Stimulated activated CD4-positive, alpha-beta T cell treated with anti-CD3 and anti-CD28 coated beads, TNF-alpha, amount 100 ng/mL, for 48 hours (primary cell): ENCODE results near the gene ADH1C.
"Not testable (repeated sequence)": the region's sequence is repeated elsewhere in the genome, so short reads cannot be mapped to it uniquely, and the experiment has no call there.

Experiments used
- DNase-seq, 3 donors: peaks; one replicate each; pipeline ENCODE4 v3.0.0-alpha.2; 2020; ENCODE audit warnings: low read depth in 3 of 3

ADH1C gene

GRCh38 chr4:99352602-99353537, at the start of gene ADH1C:
TSS of gene ADH1C (minus strand) at chr4:99352746. CDS start at chr4:99352675, 71 bp downstream.
- no peak for DNase-seq

- no peak for DNase-seq
Measured at GRCh38 chr4:99400831-99401230, 48.3 kb upstream of the ADH1C start.

GRCh38 chr4:99399017-99399416, 46.5 kb upstream of the ADH1C start:
- no peak for DNase-seq

- DNase-seq: no peak
Measured at GRCh38 chr4:99395595-99396364, 43.2 kb upstream of the ADH1C start.

GRCh38 chr4:99394896-99395295, 42.4 kb upstream of the ADH1C start:
- no peak for DNase-seq

GRCh38 chr4:99390055-99390454, 37.5 kb upstream of the ADH1C start:
- no peak for DNase-seq

GRCh38 chr4:99389606-99390005, 37.1 kb upstream of the ADH1C start:
- no peak for DNase-seq

GRCh38 chr4:99383833-99384392, 31.4 kb upstream of the ADH1C start:
- no peak for DNase-seq

GRCh38 chr4:99383399-99383798, 30.9 kb upstream of the ADH1C start:
- DNase-seq: no peak

- no peak for DNase-seq
Measured at GRCh38 chr4:99382745-99383360, 30.3 kb upstream of the ADH1C start.

GRCh38 chr4:99381588-99382175, 29.1 kb upstream of the ADH1C start:
- DNase-seq: no peak

- no peak for DNase-seq
Measured at GRCh38 chr4:99379571-99379970, 27.0 kb upstream of the ADH1C start.

- DNase-seq: no peak
Measured at GRCh38 chr4:99378876-99379275, 26.3 kb upstream of the ADH1C start.

- not testable (repeated sequence) for DNase-seq
Measured at GRCh38 chr4:99377341-99377740, 24.8 kb upstream of the ADH1C start.

GRCh38 chr4:99372464-99372863, 19.9 kb upstream of the ADH1C start:
- DNase-seq: not testable (repeated sequence)

GRCh38 chr4:99367817-99368216, 15.3 kb upstream of the ADH1C start:
- DNase-seq: not testable (repeated sequence)

GRCh38 chr4:99366491-99366890, 13.9 kb upstream of the ADH1C start:
- DNase-seq: no peak

GRCh38 chr4:99362768-99363167, 10.2 kb upstream of the ADH1C start:
- DNase-seq: no peak

GRCh38 chr4:99361899-99362275, 9.3 kb upstream of the ADH1C start:
- no peak for DNase-seq

GRCh38 chr4:99361268-99361898, 8.8 kb upstream of the ADH1C start:
- DNase-seq: no peak
